RWPE2 (cell line): ENCODE measurements around the gene ENTHD1.
A peak's percentile ranks its signal among the peaks of the same experiment; 100 is the strongest.

ENCODE experiments used
- ATAC-seq: fragments of 200-7000 bp; cut with Tn5 transposase; 3 replicates; pipeline ENCODE4 v1.9.1; 2021; ENCODE audit warnings: low read depth
- DNase-seq: peaks from one replicate; pipeline ENCODE4 v3.0.0-alpha.2; 2020; ENCODE audit warnings: low spot score
- H3K27ac ChIP-seq: fragments of 450-650 bp; 2 replicates; pipeline ENCODE4 v1.5.1; 2017; ENCODE audit warnings: mild to moderate bottlenecking; ENCODE audit not compliant: poor library complexity, severe bottlenecking
- H3K27me3 ChIP-seq: fragments of 250-450 bp; sonication (Bioruptor Pico); 2 replicates; pipeline ENCODE4 v1.5.1; 2021; ENCODE audit warnings: mild to moderate bottlenecking, moderate library complexity; ENCODE audit not compliant: insufficient read depth, poor library complexity, severe bottlenecking
- H3K36me3 ChIP-seq: fragments of 250-450 bp; sonication (Bioruptor Pico); 2 replicates; pipeline ENCODE4 v1.5.1; 2020; ENCODE audit warnings: low read depth, mild to moderate bottlenecking, moderate library complexity
- H3K4me1 ChIP-seq: fragments of 250-450 bp; sonication (Bioruptor Pico); 2 replicates; pipeline ENCODE4 v1.5.1; 2021; ENCODE audit warnings: mild to moderate bottlenecking, moderate library complexity; ENCODE audit not compliant: insufficient read depth, poor library complexity, severe bottlenecking
- H3K4me3 ChIP-seq: fragments of 250-450 bp; sonication (Bioruptor Pico); 2 replicates; pipeline ENCODE4 v1.5.1; 2021; ENCODE audit warnings: mild to moderate bottlenecking, moderate library complexity; ENCODE audit not compliant: severe bottlenecking
- H3K9me3 ChIP-seq: fragments of 250-450 bp; sonication (Bioruptor Pico); 2 replicates; pipeline ENCODE4 v1.5.1; 2021; ENCODE audit warnings: mild to moderate bottlenecking, moderate library complexity; ENCODE audit not compliant: severe bottlenecking
- CTCF ChIP-seq: fragments of 450-650 bp; IDR thresholded peaks from one replicate; pipeline ENCODE4 v1.5.1; 2017; ENCODE audit warnings: mild to moderate bottlenecking, moderate library complexity; ENCODE audit not compliant: poor library complexity, severe bottlenecking

Gene ENTHD1

DNA sequence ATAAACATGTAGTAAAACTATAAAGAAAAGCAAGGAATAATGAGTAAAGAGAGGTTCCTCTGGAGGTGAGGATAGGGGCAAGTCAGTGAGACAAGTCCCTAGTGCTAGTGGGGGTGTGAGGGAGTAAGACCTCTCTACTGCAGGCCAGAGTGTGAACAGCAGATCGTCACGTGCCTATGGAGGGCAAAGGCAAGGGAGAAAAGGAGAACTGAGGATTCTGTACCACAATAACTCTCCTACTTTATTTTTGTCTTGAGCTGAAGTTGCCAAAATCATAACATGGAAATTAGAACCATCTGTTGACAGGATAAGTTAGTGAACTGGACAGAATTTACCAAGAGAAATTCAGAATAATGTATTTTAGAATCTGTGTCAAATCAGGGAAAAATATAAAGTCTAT lies 77.6 kb downstream of the ENTHD1 start:
- H3K9me3 ChIP-seq = no peaks in the 10 kb centered on the region
- H3K36me3 ChIP-seq = no peaks in the 10 kb centered on the region
- no peaks in the 10 kb centered on the region for H3K27me3 ChIP-seq
- TF ChIP-seq CTCF = no peak
- ATAC-seq (no peak), DNase-seq (no peak)
- no peak overlapping the region for H3K27ac ChIP-seq
- H3K4me1 ChIP-seq = peaks cover 17% of the 10 kb centered on the region
- H3K4me3 ChIP-seq = no peak overlapping the region

- Histone ChIP-seq H3K4me1 (peaks cover 8% of the 10 kb centered on the region), H3K36me3 (no peaks in the 10 kb centered on the region), H3K27ac (peak overlapping the region; percentile 11), H3K4me3 (no peak overlapping the region), H3K27me3 (no peaks in the 10 kb centered on the region), H3K9me3 (no peaks in the 10 kb centered on the region)
- TF ChIP-seq CTCF = no peak
- DNase-seq (no peak), ATAC-seq (peak; percentile 64; the same call in 2 of the 3 replicates)
These were observed 78.7 kb downstream of the ENTHD1 start for GRCh38 chr22:39814899-39815298.

DNA sequence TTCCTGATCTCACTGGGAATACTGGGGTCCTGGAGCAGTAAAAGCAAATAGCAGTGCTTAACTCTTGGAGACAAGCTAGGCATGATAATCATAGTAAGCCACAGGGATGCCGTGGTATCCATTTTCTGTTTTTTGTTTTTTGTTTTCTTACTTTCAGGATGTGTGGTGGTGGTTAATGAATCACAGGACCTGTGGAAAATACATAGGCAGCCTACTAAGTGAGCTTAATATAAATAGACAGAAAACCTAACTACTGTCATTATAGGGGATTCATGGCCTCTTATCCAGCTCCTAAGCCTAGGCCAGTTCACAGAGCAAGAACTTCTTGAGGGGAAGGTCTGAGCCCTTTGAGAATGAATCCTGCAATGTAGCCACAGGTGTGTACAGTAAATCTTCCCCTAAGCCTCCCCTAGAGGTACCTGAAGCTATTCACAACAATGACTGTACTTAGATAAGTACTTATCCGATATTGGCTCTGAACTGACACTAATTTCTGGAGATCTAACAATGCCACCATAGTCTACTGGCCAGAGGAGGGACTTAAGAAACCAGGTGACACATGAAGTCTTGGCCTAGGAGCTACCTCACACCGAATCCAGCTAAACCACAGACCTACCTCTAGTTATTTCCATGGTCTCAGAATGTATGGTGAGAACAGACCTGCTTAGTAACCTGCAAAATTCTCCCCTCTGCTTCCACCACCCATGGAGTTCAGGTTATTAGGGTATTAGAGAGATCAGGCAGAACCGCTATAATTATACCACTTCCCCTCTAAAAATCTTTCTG lies 83.6 kb downstream of the ENTHD1 start:
- Histone ChIP-seq H3K9me3 (no peaks in the 10 kb centered on the region), H3K27ac (no peak overlapping the region), H3K27me3 (no peaks in the 10 kb centered on the region), H3K4me3 (no peak overlapping the region), H3K4me1 (peaks cover 5% of the 10 kb centered on the region), H3K36me3 (no peaks in the 10 kb centered on the region)
- ATAC-seq (no peak), DNase-seq (no peak)
- TF ChIP-seq CTCF = no peak

DNA sequence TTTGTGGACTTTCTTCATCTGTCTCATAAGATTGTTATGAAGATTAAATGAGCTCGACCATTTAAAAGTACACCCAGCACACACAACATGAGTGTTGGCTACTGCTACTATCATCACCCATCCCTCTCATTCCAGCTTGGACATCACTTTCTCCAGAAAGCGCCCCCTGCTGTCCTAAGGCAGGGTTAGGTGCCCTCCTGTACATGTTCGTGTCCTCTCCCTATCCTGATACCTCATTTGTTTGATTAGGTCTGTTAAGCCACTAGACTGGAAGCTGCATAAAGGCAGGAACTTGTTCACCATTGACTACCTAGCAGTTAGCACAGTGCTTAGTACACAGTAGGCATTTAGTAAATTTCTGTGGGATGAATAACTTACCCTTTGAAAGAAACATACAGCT lies 85.5 kb downstream of the ENTHD1 start:
- Histone ChIP-seq H3K4me3 (no peak overlapping the region), H3K36me3 (no peaks in the 10 kb centered on the region), H3K9me3 (no peaks in the 10 kb centered on the region), H3K4me1 (no peaks in the 10 kb centered on the region), H3K27me3 (no peaks in the 10 kb centered on the region), H3K27ac (no peak overlapping the region)
- peak; percentile 22 for TF ChIP-seq CTCF
- ATAC-seq (no peak), DNase-seq (no peak)

- H3K9me3 ChIP-seq = no peaks in the 10 kb centered on the region
- H3K4me3 ChIP-seq = no peak overlapping the region
- no peak for TF ChIP-seq CTCF
- H3K4me1 ChIP-seq = no peaks in the 10 kb centered on the region
- H3K27ac ChIP-seq = no peak overlapping the region
- ATAC-seq (no peak), DNase-seq (no peak)
- H3K27me3 ChIP-seq = no peaks in the 10 kb centered on the region
- no peaks in the 10 kb centered on the region for H3K36me3 ChIP-seq
These were observed 87.5 kb downstream of the ENTHD1 start for GRCh38 chr22:39806109-39806508.
